TTC549 (cell line): ENCODE data around the gene NR2F6.
"Not testable (repeated sequence)": the region's sequence is repeated elsewhere in the genome, so short reads cannot be mapped to it uniquely, and the experiment has no call there.

Experiments used
- FAIRE-seq: peaks from 2 replicates; lab custom pipeline; 2012; peaks lifted over from hg19 to GRCh38; lab: Jason Lieb, UNC

Gene NR2F6

DNA sequence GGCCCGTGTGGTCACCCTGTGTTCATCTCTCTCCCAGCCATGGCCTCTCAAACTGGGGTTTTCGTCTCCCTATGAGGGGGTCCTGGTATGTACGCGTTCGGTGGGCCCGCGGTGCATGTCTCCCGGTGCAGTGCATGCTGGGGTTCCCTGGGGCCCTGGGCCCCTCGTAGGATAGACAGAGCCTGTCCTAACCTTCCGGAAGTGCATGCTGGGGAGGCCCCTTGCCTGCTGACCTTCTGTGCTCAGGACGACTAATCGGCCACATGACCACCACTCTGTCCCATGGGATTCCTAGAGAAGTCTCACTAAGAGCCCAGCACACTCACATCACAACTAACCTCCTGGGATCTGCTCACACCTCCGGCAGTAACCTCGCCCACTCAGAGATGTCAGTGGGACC is 35.4 kb downstream of the NR2F6 start:
- FAIRE-seq = no peak

DNA sequence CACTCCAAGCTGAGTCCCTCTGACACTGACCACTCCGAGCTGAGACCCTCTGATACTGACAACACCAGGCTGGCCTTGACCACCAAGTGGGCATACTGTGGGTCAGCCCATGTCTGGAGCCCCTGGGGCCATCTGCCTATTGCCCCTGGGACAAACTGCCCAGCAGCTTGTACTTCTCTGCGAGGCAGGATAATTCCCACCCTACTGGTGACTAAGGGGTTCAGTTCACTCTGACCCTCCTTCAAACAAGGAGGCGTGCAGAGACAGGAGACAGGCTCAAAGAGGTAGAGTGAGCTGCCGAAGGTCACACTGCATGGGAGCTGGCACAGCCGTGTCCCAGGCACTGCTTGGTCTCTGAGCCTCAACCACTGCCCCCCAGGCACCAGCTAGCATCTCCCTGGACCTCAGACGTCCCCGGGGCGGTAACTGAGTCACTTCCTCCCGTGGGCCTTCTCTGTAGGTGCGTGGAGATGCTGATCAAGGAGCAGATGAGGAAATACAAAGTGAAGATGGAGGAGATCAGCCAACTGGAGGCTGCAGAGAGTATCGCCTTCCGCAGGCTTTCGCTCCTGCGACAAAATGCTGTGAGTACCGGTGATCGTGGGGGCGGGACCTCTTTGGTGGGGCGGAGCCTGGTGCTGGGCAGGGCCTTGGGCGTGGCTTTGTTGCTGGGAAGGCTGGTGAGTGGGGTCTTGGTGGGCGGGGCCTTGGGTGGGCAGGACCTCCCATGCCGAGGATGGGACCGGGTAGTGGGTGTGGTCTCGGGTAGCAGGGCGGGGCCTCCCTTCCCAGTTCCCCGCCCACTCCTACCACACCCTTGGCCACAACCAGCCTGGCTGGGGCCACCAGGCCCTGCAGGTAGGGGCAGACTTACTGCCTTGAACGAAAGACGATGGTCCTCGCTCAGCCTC is 36.3 kb downstream of the NR2F6 start:
- FAIRE-seq = no peak

DNA sequence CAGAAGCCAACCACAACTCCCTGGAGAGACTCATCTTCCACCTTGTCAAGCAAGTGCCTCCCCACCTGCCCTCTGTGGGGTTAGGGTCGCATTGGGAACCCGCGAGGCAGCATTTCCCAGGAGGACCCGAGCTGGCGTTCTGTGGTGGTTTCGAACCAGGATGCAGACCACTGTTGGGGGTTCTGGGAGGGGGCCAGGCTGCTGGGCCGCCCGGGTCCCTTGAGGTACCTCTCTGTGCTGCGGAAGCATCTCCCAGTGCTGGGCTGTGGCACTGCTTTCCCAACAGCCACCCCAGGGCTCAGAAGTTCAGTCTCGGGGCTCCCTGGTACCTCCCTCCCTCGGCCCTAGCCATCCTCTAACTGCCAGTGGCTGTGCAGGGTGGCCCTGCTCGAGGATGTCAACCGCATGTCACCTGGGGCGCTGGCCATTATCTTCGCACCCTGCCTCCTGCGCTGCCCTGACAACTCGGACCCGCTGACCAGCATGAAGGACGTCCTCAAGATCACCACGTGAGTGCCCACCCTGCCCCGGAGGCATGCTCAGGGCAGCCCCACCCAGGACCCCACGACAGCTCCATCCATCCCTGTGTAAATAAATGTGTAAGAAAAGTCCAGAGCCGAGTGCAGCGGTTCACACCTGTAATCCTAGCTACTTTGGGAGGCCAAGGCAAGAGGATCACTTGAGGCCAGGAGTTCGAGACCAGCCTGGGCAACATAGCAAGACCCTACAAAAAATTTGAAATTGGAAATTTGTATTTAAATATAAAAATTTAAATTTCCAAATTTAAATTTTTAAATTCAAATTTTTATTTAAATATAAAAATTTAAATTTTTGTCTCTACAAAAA is 38.8 kb downstream of the NR2F6 start:
- FAIRE-seq = no peak

DNA sequence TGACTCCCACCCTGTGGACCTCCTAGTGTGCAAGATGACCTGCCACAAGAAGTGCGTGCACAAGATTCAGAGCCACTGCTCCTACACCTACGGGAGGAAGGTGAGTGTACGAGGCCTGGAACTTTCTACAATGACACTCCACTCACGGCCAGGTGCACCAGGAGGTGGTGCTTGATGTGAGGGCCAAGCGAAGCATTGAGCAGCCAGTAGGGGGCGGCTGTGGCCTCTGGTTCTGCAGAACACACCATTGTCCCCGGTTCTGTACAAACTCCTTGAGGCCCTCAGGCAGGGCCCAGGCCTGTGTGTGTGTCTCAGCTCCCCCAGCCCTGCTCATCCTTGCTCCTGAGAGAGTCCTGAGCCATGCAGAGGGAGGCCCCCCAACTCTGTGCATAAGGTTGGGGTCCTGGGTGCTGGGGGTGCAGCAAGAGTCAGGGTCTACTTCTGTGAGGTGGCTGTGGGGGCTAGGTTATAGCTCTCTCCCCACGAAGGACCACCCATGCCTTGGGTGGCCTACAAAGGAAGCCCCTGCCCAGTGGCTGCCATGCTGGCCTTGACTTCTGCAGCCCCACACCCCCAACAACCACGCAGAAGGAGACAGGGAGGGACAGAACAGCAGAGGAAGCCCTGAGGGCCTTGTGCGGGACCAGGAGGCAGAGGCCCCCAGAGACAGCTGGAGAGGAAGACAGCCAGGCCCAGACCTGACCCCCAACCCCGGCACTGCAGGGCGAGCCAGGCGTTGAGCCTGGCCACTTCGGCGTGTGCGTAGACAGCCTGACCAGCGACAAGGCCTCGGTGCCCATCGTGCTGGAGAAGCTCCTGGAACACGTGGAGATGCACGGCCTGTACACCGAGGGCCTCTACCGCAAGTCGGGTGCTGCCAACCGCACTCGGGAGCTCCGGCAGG is 40.2 kb downstream of the NR2F6 start:
- FAIRE-seq = no peak

DNA sequence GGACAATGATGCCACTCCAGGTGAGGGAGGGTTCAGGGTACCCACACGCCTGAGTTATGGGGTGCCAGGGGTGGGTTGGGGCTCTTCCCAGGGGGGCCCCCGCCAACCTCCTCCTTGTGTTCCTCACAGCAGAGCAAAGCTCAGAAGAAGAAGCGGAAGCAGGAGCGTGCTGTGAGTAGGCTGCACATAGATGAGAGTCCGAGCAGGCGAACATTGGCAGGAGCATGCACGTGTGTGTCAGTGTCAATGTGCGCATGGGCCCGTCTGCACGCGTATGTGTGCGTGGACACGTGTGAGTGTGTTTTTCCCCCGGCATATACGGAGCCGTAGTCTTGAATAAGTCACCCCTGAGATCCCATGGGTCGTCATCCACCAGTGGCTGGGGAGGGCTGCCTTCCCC is 43.0 kb downstream of the NR2F6 start:
- FAIRE-seq = no peak

DNA sequence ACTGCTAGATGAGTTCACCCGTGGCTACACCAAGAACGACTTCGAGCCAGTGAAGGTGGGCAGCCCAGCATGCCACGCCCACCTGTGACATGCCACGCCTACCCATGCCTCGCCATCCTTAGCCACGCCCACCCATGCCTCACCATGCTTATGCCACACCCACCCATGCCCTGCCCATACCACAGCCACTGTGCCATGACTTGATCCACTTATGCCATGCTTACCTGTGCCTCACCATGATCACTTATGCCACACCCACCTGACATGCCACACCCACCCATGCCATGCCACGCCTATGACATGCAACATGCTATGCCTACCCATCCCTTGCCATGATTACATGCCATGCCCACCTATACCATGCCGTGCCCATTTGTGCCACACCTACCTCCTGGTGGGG is 43.5 kb downstream of the NR2F6 start:
- FAIRE-seq = no peak

DNA sequence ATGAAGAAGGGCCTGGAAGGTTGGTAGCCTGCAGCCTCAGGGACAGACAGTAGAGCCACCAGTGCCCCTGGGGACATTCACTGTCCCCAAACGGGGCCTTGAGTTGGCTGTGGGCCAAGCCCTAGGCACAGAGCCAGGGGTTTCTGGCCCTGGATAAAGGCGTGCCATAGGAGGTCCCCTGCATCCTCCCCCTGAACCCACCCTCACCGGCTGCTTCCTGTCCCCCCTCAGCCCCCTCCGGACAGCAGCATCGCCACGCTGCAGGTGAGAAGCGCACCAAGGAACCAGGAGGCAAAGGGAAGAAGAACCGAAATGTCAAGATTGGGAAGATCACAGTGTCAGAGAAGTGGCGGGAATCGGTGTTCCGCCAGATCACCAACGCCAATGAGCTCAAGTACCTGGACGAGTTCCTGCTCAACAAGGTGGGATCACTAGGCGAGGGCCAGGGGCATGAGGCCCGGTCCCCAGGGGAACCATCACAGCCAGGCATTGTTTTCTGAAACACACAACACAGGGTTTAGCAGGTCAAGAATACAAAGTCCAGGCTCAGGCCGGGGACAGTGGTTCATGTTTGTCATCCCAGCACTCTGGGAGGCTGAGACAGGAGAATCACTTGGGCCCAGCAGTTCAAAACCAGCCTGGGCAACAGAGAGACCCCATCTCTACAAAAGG is 45.2 kb downstream of the NR2F6 start:
- no peak for FAIRE-seq

DNA sequence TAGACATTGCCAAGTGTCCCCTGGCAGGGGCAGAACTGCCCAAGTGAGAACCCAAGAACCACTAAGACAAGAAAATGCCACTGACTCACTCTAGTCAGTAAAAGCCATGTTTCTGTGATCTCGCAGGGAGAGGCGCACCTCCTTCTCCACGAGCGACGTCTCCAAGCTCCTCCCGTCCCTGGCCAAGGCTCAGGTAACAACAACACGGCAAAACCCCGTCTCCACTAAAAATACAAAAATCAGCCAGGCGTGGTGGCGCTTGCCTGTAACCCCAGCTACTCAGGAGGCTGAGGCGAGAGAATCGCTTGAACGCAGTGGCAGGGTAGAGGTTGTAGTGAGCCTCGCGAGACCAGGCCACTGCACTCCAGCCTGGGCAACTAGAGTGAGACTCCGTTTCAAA is 48.1 kb downstream of the NR2F6 start:
- FAIRE-seq = no peak

DNA sequence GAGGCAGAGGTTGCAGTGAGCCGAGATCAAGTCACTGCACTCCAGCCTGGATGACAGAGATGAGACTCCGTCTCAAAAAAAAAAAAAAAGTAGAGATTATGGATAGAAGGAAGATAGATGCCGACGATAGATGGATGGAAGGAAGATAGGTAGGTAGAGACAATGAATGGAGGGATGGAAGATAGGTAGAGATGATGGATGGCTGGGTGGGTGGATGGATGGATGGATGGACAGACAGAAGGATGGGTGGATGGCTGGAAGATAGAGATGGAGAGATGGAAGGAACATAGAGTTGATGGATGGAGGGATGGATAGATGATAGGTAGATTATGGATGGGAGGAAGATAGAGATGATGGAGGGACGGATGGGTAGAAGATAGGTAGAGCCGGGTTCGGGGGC is 49.1 kb downstream of the NR2F6 start:
- no peak for FAIRE-seq

DNA sequence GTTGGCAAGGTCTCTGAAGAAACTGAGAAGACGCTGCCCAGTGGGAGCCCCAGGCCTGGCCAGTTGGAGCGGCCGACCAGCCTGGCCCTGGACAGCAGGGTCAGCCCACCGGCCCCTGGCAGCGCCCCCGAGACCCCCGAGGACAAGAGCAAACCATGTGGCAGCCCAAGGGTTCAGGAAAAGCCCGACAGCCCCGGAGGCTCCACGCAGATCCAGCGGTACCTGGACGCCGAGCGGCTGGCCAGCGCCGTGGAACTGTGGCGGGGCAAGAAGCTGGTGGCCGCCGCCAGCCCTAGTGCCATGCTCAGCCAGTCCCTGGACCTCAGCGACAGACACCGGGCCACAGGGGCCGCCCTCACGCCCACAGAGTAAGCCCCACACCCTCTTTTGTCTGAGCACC is 50.6 kb downstream of the NR2F6 start:
- no peak for FAIRE-seq

DNA sequence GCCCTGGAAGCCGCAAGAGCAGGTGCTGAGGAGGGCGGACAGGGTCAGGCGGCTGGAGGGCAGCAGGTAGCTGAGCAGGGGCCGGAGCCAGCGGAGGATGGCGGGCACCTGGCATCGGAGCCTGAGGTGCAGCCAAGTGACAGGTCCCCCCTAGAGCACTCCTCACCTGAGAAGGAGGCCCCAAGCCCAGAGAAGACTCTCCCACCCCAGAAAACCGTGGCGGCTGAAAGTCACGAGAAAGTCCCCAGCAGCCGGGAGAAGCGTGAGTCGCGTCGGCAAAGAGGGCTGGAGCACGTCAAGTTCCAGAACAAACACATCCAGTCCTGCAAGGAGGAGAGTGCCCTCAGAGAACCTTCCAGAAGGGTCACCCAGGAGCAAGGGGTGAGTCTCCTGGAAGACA is 51.1 kb downstream of the NR2F6 start:
- no peak for FAIRE-seq

DNA sequence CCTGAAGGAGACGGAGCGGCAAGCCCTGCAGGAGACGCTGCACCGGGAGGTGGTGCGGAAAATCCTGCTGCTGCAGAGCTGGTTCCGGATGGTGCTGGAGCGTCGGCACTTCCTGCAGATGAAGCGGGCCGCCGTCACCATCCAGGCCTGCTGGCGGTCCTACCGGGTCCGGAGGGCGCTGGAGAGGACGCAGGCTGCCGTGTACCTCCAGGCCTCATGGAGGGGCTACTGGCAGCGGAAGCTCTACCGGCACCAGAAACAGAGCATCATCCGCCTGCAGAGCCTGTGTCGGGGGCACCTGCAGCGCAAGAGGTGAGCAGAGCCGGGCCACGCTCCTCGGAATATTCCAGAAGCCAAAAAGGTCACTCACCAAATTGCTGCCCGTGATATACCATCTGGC is 53.0 kb downstream of the NR2F6 start:
- FAIRE-seq = no peak

DNA sequence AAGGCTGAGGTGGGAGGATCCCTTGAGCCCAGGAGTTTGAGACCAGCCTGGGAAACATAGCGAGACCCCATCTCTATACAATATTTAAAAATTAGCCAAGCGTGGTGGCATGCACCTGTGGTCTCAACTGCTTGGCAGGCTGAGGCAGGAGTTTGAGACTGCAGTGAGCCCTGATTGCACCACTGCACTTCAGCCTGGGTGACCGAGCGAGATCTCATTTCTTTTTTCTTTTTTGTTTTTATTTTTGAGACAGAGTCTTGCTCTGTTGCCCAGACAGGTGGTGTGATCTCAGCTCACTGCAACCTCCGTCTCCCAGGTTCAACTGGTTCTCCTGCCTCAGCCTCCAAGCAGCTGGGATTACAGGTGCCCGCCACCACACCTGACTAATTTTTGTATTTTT is 54.0 kb downstream of the NR2F6 start:
- FAIRE-seq = not testable (repeated sequence)

DNA sequence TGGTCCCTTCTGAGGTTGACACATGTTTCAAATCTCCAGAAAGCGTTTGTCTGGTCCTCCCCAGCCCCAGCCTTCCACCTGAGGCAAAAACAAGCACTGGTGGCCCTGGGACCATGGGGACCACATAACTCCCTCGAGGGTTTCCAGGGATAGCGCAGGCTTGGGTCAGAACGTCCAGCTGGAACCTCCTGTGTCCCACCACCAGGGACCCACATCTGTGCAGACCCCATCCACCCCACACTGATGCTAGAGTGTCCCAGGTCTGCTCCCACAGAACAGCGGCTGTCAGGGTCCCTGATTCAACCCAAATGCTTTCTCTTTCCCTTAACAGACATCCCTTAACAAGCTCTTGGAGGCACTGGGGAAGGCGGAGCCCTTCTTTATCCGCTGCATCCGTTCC is 60.1 kb downstream of the NR2F6 start:
- no peak for FAIRE-seq

DNA sequence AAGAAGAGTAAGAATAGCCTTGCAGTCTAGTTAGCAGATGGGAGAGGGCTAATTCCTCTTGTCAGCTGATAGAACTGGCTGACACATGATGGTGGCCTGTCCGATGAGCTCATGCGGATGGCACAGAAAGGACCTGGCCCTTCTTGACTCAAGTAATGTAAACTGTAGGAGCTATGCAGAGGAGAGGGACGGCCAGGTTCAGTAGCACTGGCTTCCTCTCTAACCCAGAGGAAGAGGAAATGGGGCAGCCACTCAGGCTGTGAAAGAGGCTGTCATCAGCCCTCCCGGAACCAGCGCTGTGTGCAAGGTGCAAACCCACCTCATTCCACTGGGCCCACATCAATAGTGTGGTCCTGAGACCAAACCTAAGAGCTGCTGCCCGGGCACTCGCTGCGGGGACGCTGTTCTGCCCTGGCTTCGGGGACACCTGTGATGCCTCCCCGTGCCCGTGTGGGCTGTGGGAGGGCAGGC is 61.3 kb downstream of the NR2F6 start:
- FAIRE-seq = no peak

DNA sequence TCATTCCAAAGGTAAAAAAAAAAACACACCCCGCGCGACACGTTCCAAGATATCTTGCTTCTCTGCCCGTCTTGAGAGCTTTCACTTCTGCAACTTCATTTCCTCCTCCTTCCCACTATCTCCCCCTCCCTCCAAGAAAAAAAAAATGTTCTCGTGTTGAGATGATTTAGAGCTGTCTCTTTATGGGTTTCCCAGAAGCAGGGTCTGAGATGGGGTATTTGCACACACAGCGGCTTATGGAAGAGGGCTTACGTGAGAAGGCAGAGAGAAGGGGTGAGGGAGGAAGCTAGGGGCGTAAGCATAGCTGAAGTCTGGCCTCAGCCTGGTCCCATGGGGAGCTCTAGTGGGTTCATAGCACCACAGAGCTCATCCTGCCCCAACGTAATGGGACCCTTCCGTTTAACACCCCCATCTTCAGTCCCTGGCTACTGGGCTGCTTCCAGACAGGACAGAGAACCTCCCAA is 61.8 kb downstream of the NR2F6 start:
- no peak for FAIRE-seq

DNA sequence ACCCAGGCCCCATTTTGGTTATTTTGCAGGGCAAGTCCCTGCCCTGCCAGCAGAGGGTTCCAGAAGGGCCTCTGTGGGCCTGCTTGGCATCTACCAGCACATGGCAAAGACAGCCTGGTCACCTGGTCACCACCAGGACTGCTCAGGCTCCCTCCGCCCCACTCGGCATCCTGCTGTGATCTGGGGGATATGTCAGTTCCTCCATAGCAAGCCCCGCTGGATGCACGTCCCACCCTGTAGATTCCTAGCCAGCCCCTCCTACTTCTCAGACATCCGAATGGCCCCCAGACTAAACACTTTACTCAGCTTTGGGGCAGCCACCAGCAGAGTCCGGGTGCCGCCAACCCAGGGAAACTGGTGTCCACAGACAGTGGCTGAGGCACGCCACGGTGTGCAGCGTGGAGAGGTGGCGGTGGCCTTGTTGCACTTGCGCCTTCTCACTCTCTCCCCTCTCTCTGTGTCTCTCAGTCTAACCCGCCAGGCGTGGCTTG is 62.4 kb downstream of the NR2F6 start:
- no peak for FAIRE-seq
